HEK293 (cell line): ENCODE results near the gene GPR161.

Experiments
- OSR2 ChIP-seq: fragments of 450-650 bp; formaldehyde crosslinking; IDR thresholded peaks from 2 replicates; pipeline ENCODE4 v1.5.1; 2016; ENCODE audit warnings: missing biosample characterization, missing genetic modification characterization
- YY1 ChIP-seq: fragments of 450-650 bp; formaldehyde crosslinking; IDR thresholded peaks from 2 replicates; pipeline ENCODE4 v1.5.1; 2018; ENCODE audit warnings: missing biosample characterization, missing genetic modification characterization
- ZFP69B ChIP-seq: fragments of 450-650 bp; formaldehyde crosslinking; IDR thresholded peaks from 2 replicates; pipeline ENCODE4 v1.5.1; 2016; ENCODE audit warnings: missing biosample characterization, missing genetic modification characterization
- ZNF24 ChIP-seq: fragments of 450-650 bp; formaldehyde crosslinking; IDR thresholded peaks from 2 replicates; pipeline ENCODE4 v1.5.1; 2016; ENCODE audit warnings: missing biosample characterization, missing genetic modification characterization
- ZNF394 ChIP-seq: fragments of 450-650 bp; formaldehyde crosslinking; IDR thresholded peaks from 2 replicates; pipeline ENCODE4 v1.5.1; 2016; ENCODE audit warnings: missing biosample characterization, missing genetic modification characterization, mild to moderate bottlenecking, moderate library complexity, borderline replicate concordance
- ZNF549 ChIP-seq: fragments of 450-650 bp; IDR thresholded peaks from 2 replicates; pipeline ENCODE4 v1.5.1; 2018; ENCODE audit warnings: missing biosample characterization, missing genetic modification characterization, mild to moderate bottlenecking, inconsistent platforms, moderate library complexity
- ZNF629 ChIP-seq: fragments of 450-650 bp; formaldehyde crosslinking; IDR thresholded peaks from 2 replicates; pipeline ENCODE4 v1.5.1; 2017; ENCODE audit warnings: missing biosample characterization, missing genetic modification characterization
- ZNF660 ChIP-seq: fragments of 450-650 bp; IDR thresholded peaks from 2 replicates; pipeline ENCODE4 v1.5.1; 2018; ENCODE audit warnings: missing biosample characterization, mild to moderate bottlenecking, missing genetic modification characterization
- ZNF670 ChIP-seq: fragments of 450-650 bp; formaldehyde crosslinking; IDR thresholded peaks from 2 replicates; pipeline ENCODE4 v1.5.1; 2016; ENCODE audit warnings: missing biosample characterization, missing genetic modification characterization, low read depth
- TF ChIP-seq, protein P1 (sequence below): fragments of 450-650 bp; formaldehyde crosslinking; IDR thresholded peaks from 2 replicates; pipeline ENCODE4 v1.5.1; 2016; ENCODE audit warnings: missing biosample characterization, missing genetic modification characterization

DNA sequence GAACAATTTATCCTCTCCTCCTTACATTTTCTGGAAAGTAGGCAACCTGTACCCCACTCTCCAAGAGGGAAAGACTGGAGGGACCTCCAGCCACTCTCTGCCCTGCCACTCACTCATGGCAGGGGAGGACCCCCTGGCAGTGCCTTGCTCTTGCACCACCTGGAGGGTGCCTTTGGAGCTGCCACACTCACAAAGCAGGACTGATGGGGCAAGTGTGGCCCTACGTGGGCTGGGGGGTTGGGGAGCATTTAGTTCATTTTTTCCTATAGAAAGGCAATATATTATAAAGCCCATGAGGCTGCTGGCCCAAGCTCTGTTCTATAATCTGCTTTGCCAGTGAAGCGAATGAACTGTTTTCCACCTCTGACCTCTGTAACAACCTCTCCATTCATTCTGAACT, 50.3 kb downstream of the GPR161 start:
- TF ChIP-seq OSR2 (tag by site-specific recombination) (no peak), ZNF394 (tag by site-specific recombination) (no peak), ZNF24 (tag by site-specific recombination) (no peak), ZFP69B (no peak), ZNF670 (tag by site-specific recombination) (no peak), ZNF549 (no peak), YY1 (tag by site-specific recombination) (no peak), ZNF629 (tag by site-specific recombination) (no peak), ZNF660 (tag by site-specific recombination) (no peak)
- TF ChIP-seq, protein P1, sequence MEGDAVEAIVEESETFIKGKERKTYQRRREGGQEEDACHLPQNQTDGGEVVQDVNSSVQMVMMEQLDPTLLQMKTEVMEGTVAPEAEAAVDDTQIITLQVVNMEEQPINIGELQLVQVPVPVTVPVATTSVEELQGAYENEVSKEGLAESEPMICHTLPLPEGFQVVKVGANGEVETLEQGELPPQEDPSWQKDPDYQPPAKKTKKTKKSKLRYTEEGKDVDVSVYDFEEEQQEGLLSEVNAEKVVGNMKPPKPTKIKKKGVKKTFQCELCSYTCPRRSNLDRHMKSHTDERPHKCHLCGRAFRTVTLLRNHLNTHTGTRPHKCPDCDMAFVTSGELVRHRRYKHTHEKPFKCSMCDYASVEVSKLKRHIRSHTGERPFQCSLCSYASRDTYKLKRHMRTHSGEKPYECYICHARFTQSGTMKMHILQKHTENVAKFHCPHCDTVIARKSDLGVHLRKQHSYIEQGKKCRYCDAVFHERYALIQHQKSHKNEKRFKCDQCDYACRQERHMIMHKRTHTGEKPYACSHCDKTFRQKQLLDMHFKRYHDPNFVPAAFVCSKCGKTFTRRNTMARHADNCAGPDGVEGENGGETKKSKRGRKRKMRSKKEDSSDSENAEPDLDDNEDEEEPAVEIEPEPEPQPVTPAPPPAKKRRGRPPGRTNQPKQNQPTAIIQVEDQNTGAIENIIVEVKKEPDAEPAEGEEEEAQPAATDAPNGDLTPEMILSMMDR: 0 out of 2 replicates have a peak, but pooled peaks have one; percentile 12
